Measurements from ENCODE around the gene CCL21.

Gene CCL21

DNA sequence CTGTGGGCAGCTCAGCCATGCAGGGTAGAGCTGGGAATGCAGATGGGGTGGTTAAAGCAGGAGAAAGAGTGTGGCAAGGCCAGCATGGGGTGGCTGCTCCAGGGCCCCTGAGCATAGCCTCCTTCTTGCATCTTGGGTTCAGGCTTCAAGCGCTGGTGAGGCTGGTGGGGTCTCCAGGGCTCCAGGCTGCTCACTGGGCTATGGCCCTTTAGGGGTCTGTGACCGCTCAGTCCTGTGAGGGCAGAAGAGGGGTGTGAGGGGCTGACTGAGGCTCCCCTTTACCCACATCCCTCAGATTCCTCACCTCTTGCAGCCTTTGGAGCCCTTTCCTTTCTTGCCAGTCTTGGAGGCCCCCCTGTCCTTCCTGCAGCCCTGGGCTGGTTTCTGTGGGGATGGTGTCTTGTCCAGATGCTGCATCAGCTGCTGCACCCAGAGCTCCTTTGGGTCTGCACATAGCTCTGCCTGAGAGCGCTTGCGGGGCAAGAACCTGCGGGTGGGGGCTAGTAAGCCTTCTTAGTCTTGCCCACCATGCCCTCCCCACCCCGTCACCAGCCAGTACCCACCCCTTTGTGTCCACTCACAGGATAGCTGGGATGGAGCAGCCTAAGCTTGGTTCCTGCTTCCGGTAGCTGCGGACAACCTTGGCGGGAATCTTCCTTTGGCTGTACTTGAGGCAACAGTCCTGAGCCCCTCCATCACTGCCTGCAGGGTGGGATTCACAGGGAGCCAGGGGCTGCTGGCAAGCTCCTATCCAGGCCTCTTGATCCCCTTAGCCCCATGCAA, 549 bp downstream of the CCL21 start:
- DNase-seq (ENCODE audit: low read depth in 2 of 2) = no peak

DNA sequence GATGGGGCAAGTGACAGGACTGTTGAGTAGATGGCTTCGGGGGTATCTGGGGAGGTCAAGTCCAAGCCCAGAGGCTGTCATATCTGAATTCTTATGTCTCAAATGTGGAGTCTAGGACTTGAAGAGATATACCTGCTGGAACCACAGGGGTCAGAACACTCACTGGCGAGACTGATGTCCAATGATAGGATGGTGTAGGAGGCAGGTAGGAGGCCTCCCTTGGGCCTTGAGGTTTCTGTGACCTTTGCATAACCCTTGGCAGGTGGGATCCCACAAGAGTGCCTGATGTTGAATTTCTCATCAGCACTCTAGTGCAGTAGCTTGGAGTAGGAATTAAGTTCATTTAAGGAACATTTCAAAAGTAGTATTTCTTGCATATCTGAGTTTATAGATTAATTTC, 2.8 kb downstream of the CCL21 start:
- no peak for DNase-seq (ENCODE audit: low read depth in 2 of 2)

DNA sequence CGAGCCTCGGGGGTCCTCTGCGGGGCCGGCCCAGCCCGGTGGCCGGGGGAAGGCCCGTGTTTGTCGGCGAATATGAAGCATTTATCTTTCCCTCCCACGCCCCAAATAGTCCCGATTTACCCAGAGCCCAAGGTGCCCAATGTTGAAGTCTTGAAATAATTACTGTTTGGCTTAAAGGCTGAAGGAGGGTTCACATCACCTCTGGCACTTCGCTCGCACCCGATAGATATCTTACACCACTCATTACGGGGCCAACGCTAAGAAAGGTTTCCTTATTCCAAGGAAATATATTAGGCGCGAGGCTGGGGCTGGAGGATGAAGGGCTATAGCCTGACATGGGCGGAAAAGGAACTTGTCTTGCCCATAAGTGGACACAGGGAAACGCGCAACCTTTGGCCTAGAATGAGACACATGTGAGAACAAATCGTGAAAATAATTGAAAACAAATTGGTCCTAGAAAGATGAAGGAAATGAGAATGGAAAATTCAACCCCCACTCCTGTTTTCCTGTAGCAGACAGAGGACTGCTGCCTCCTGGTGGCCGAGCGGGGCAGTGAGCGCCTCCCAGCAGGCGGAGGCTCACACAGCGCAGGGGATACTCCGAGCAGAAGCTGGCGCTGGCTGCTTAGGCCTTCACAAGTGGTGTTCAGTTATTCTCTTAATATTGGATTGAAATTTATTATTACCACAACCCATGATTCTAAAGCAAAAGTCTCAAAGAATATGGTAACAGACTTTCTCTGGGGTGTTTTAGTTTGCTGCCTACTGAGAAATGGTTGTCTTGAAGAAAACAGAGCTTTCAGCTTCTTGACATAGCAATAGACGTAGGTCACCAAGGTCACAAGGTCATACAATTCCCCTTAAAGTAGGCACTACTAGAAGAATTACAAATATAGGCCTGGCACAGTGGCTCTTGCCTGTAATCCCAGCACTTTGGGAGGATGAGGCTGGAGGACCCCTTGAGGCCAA, 7.9 kb downstream of the CCL21 start:
- DNase-seq (ENCODE audit: low read depth in 2 of 2) = peak; percentile 62 to 79

DNA sequence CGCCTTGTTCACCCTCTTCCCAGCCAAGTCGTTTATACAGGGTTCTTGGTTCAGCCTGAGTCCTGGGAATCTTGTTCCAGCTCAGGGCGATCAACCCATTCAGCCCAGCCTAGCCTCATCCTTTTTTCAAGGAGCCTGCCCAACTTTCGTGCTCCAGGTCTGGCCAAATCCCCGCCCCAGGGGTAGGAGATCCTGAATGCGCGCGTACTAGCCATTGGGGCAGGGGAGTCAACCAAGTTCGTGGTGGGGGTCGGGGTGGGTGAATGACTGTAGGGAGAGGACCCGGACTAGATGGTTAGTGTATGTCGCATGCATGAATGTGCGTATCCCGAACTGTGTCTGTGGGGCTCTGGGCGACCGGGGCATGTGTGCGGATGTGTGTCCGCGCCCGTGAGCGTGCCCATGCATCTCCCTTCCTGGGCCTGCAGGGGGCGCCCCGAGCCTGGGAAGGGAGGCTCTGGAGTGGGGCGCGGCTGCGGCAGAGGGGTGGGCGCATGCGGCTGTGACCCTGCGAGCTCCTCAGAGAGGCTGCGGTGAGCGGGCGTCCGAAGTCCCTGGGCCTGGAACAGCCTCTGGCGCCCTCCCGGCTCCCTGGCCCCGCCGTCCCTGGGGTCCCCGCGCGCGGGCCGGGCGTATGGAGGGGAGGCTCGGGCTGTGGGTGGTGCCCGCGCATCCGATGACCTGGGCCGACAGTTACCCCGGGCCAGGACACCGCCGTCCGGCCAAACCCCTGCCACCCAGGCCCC, 8.7 kb downstream of the CCL21 start:
- peak; percentile 41 to 59 for DNase-seq (ENCODE audit: low read depth in 2 of 2)

DNA sequence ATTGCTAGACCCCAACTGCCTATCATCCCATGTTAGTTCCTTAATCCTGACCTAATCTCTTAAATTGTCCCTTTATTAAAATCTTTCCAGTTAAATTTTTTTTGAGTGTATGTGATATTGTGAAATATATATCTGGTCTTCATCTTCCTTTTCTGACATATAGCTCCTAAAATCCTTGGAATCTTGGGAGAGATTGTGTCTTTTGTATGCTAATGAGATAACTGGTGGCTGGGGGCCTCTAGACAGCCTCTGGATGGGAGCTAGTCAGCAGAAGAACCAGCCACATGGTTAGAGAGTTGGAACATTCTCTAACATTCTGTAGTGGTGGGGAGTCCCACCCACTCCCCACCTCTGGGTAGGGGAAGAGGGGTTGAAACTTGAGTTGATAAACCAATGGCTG, 15.1 kb downstream of the CCL21 start:
- no peak for DNase-seq (ENCODE audit: low read depth in 2 of 2)

DNA sequence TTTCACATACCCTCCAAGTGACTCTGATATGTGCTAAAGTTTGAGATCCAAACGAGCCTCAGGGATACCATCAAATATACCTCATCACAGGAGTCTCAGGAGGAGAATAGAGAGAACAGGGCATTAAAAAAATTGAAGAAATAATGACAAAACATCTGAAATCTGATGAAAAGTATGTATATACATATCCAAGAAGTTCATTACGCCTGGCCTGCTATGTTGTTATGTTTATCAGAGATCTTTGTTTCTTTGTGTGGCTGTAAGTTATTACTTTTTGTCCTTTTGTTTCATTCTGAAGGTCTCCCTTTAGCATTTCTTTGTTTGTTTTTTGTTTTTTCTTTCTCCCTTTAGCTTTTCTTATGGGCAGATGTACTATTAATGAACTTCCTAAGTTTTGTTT, 16.4 kb downstream of the CCL21 start:
- DNase-seq (ENCODE audit: low read depth in 2 of 2) = no peak

DNA sequence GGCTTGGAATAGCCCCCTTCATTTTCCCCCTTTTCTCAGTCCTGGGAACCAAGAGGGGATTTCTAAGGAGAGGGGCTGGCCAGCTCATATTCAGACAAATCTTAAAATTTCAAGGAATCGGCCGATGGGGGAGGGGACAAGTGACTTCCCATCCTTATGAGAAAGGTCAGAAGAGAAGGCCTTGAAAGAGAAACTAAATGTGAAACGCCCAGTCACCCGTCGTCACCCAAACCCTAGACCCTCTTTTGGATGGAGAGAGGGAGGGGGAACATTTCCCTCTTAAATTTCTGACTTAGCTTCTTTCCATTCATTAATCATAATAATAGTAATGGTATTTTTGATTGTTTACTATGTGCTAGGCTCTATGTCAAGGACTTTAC, 18.0 kb downstream of the CCL21 start:
- DNase-seq (ENCODE audit: low read depth in 2 of 2) = no peak

DNA sequence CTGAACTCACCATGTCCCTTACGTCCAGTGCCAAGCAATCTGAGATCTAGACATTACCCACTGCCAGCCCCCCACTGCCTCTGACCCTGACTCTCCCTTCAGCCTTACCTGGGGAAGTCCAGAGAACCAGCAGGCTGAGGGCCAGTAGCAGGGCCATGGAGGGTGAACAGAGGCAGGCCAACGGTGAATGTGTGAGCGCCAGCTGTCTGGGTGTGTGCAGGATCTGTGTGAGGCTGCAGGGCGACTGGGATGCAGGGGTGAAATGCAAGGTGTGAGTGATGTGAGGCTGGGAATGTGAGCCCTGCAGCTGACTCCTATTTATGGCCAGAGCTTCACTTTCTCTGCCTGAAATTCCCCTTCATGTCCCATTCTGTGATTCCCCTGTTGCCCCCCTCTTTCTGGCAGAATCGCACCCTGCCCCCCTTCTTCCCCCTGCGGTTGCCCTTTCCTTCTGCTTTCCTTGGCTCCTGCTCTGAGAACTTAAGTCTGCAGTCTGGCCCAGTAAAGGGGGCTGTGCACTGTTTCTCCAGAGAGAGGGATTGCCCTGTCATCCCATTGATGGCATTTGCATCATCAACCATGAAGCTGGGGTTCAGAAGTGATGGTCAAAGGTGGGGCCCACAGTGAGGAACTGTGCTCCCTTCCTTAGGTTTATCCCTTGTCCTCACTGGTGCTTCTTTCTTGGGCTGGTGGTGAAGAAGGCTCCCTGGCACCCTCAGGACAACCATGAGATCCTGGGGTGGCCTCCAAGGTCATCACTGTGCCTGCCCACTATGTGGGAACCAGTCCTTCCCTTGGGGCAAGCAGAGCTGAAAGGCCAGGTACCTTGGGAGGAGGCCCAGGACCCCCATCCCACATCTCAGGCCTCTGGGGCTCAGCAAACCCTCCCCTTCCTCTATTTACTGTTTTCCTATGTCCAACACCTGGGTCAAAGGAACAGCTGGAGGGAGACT, 18.7 kb downstream of the CCL21 start, which contains the start of gene CCL19:
Gene CCL19 (minus strand): TSS at position 294 of the 953 bp plus-strand sequence. CDS start 137 bp downstream, at position 157.
- no peak for DNase-seq (ENCODE audit: low read depth in 2 of 2)

DNA sequence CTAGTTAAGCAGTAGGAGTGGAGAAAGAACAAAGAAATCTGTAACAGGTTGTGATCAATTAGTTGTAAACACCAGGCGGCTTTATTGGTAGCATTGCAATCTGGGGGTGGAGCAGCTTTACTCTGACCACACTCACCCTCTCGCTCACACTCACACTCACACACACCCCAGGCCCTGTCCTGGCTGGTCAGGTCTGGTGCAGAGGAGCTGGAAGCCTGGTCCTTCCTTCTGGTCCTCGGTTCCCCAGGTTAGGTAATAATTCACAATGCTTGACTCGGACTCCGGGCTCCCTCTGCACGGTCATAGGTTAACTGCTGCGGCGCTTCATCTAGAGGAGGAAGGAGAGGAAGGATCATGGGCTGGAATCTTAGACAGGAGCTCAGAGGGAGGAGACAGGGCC, 20.4 kb downstream of the CCL21 start:
- DNase-seq (ENCODE audit: low read depth in 2 of 2) = no peak

DNA sequence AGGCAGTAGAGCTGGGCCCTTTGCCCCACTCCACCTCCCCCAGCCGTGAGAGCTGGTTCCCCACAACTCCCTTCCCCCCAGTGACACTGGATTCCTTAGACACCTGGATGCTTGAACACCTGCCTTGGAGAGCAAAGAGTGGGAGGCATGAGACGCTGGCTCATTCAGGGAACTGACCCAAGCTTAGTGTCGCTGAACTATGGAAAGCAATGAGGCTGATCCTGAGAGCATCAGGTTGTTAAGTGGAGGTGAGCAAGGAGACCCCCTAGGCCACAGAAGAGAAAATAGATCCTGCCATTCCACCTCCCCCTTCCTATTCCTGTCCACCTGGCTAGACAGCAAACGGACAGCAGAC, 20.8 kb downstream of the CCL21 start:
- DNase-seq (ENCODE audit: low read depth in 2 of 2) = no peak

DNA sequence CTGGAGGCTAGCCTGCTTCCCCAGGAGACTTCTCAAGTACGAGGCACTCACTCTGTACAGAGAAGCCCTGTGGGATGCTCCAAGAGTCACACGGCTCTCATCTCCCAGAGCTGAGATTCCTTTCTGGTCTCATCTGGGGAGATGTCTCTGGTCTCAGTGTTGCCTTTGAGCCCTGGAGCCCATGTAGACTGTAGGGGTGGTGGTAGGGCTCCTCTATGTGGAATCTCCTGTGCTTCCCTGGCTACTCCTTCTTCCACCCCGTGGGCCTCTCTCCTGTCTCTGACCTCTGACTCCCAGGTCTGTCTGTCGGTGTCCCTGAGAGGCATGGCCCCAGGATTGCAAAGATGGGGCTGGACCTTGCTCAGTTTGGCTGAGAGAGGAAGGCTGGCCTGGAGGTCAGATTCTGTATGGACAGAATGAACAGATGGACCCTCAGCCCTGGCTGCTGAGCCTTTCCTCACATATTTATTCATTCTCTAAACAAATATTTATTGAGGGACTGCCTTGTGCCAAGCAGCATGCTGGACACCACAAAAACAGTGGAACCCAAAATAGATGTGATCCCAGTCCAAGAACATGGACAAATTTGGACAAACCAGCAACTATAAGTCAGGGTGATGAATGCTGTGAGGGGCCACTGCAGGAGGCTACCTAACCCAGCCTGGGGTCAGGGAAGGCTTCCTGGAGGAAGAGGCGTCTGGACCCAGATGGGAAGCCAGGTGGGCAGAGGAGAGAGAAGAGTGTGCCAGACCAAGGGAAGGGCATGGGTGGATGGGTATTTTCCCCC, 21.4 kb downstream of the CCL21 start:
- DNase-seq (ENCODE audit: low read depth in 2 of 2) = no peak

DNA sequence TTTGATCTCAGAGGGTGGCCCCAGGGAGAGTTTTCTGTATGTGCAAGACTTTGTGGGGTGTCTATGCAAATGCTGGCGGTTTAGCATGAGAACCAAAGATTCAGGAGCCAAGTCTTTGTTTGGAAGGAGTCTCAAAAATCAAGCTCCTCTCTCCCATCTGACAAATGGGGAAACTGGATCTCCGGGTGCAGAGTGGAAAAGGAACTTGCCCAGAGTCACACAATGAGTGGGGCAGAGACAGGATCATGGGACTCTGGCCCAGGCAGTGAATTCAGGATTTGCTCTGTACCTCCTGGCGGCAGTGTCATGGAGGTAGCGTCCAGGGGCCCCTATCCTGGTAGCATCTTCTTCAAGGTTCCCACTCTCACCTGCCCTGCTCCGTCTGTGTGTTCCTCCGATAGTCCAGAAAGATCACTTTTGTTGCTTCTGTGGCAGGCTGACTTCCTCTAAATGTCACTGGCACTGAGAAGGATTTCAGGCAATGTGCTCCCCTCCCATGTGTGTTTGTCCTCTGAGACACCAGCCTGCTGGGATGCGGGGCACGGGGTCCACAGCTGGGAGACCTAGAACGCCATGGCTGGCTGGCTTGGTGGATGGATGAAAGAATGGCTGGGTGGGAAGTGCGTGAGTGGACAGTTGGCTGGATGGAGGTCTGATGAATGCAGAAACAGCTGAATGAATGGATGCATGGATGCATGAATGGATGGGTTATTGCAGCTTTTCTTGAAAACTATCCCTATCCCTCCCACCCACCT, 22.5 kb downstream of the CCL21 start:
- DNase-seq (ENCODE audit: low read depth in 2 of 2) = no peak

DNA sequence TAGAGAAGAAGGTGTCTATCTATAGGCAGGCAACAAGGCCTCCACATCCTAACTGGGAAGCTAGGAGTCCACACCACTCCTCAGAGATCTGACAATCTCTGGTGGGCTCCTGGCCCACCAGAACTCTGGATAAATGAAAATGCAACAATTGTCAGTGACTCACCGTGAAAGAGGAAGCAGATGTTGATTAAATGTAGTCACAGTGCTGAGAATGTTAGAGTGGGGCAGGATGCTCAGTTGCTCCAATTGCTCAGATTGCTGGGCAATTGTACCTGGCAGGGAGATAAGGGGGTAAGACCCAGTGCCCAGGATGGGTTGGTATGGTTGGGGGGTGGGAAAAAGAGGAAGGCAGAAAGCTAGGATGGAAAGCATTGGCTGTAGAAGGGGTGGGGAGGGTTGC, 23.2 kb downstream of the CCL21 start:
- DNase-seq (ENCODE audit: low read depth in 2 of 2) = no peak

DNA sequence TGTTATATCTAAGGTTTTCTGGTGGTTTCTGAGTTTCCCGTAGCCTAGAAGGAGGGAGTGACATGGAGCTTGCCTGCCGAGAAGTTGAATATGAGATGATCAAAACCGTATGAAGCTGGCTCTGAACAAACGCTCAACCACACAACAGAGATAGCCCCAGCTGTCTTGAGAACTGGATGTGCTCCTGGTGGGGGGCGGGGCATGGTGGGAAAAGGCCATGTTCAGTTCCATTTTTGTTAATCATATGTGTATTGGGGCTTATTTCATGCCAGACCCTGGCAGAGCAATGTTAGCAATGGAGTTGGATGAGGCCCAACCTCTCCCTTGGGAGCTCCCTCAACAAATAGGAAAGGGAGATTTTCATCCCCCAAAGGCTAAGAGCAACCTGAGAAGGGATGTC, 23.7 kb downstream of the CCL21 start:
- DNase-seq (ENCODE audit: low read depth in 2 of 2) = no peak

DNA sequence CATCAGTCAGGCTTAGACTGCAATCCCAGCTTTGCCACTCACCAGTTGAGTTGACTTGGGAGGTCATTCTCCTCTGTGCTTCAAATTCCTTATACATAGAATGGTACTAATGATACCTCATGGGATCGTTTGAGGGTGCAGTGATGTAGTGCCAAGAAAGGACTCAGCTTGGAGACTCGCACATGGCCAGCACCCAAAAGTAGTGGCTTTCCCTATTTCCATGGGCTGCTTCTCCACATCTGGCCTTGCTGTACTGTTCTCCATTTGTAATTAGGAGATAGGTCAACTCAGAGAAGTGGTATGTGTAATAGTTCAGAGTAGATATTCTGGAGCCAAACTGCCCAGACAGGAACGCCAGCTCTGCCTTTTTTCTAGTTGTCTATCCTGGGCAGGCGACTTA, 24.3 kb downstream of the CCL21 start:
- no peak for DNase-seq (ENCODE audit: low read depth in 2 of 2)

DNA sequence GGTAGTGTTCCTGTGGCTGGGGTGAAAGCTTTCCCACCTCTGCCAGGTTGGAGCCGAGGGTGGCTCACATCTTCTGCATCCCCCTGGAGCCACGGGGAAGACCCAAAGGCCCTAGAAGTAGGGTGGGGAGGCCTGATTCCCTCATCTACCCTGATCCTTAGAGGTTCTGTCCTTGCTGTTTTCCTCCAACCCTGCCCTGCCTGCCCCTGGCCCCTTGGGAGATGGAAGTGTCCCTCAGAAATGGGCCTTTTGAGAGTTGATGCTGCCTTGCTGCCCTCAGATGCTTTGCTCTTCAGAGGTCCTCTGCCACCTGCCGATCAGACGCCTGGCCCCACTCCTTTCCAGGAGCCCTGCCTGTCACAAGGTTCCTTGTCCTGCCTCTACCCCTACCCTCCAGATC, 25.1 kb downstream of the CCL21 start:
- DNase-seq (ENCODE audit: low read depth in 2 of 2) = no peak

DNA sequence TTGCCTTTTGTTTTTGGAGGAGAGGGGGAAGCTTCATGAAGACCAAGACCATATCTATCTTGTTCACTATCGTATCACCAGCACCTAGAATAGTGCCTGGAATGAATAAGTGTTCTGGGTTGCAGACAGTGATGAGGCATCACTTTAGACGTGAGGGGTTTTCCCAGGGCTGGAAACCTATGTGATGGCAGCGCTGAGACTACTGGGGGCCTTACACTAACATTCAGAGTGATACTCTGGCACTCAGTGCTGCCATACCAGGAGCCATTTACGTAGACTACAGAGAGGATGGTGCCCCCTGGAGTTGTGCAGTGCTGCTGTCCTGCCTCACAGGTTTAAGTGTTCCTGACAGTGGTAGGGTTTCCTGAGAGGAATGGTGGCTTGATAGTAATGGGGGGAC, 25.8 kb downstream of the CCL21 start:
- DNase-seq (ENCODE audit: low read depth in 2 of 2) = no peak

DNA sequence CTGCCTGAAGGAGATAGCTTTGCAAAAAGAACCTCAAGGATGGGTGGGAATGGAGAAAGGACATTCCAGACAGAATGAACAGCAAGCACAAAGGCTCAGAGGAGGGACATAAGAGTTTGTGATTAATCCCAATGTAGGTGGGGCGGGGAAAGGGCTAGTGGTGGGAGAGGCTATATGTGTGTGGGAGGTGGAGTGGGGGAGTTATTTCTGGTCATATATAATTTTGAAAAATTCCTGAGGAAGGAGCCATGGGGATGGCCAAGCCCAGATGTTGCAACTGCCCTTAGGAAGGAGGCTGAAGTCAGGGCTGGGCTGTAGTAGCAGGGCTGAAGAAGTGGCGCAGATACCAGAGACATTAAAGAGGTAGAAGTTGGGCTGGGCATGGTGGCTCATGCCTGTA, 34.1 kb downstream of the CCL21 start:
- no peak for DNase-seq (ENCODE audit: low read depth in 2 of 2)

DNA sequence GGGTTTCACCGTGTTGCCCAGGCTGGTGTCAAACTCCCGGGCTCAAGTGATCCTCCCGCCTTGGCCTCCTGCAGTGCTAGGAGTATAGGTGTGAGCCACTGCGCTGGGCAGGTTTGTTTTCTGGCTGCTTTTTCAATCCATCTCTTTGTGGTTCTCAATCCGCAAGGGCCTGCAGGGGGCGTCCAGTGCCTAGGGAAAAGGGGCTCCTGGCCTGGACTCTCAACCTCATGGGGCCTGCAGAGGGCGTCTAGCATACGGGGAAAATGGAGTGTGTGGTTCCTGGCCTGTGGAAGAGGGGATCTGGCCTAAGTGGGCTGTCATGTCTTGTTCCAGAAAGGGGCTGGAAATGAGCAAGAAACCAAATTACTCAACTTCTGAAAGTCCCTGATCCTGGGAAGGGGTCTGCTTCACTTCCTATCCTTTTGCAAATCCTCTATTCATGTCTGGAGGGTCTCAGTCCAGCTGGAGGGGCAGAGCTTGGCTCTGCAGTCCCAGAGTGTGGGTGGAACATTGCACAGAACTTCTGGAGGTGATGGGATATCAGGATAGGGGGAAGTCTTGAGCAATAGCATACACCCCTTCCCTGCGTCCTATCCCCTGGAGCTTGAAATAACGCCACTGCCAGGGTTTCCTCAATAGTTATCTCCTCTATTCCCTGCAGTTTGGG, 34.8 kb downstream of the CCL21 start:
- peak in 1 of 2 donors; percentile 36 for DNase-seq (ENCODE audit: low read depth in 2 of 2)

Measured in stimulated activated CD4-positive, alpha-beta T cell treated with anti-CD3 and anti-CD28 coated beads, Interleukin-1b, Interleukin-23, amount 100 ng/mL, for 1 hour (primary cell).